Measurements from ENCODE around the gene MYO1B. TPM values are rescaled to one million over a fixed set of nuclear protein-coding genes. Genes with fewer than 3 reads are reported as not detected.

MYO1B gene
- total RNA-seq, 1 donor from 2014 or later, result 43.7 TPM

DNA sequence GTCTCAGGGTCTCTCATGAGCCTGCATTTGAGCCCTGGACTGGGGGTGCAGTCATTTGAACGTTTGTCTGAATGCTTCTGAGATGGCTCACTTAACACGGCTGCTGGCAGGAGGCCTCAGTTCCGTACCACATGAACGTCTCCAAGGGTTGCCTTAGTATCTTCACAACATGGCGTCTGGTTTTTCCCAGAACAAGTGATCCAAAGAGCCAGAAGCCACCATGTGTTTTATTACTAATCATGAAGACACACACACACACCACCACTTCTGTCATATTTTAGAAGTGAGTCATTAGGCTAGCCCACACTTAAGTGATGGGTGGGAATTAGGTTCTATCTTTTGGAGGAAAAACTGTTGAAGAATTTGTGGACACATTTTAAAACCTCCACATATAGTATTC, 15.0 kb upstream of the MYO1B start:
- Histone ChIP-seq H3K36me3 (no peaks in the 10 kb centered on the region), H3K27ac (no peak overlapping the region), H3K9me3 (no peaks in the 10 kb centered on the region), H3K4me1 (peaks cover 8% of the 10 kb centered on the region), H3K4me3 (no peak overlapping the region), H3K27me3 (no peaks in the 10 kb centered on the region)
- DNase-seq (ENCODE audit: extremely low spot score in 2 of 2), result no peak
- intact Hi-C loops (cut with DNase I), result loop anchor here (5.0 kb wide), 1 partner anchor 272 kb away; no protein-coding TSS in a partner anchor
- TF ChIP-seq, protein P1, sequence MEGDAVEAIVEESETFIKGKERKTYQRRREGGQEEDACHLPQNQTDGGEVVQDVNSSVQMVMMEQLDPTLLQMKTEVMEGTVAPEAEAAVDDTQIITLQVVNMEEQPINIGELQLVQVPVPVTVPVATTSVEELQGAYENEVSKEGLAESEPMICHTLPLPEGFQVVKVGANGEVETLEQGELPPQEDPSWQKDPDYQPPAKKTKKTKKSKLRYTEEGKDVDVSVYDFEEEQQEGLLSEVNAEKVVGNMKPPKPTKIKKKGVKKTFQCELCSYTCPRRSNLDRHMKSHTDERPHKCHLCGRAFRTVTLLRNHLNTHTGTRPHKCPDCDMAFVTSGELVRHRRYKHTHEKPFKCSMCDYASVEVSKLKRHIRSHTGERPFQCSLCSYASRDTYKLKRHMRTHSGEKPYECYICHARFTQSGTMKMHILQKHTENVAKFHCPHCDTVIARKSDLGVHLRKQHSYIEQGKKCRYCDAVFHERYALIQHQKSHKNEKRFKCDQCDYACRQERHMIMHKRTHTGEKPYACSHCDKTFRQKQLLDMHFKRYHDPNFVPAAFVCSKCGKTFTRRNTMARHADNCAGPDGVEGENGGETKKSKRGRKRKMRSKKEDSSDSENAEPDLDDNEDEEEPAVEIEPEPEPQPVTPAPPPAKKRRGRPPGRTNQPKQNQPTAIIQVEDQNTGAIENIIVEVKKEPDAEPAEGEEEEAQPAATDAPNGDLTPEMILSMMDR (IDR thresholded peaks at IDR 0.05), result no peak
- TF ChIP-seq POLR2AphosphoS5 (IDR thresholded peaks at IDR 0.05; ENCODE audit: insufficient read depth in 1 of 2, low read depth in 1 of 2), result no peak
- no peak for TF ChIP-seq POLR2A (IDR thresholded peaks at IDR 0.05)

DNA sequence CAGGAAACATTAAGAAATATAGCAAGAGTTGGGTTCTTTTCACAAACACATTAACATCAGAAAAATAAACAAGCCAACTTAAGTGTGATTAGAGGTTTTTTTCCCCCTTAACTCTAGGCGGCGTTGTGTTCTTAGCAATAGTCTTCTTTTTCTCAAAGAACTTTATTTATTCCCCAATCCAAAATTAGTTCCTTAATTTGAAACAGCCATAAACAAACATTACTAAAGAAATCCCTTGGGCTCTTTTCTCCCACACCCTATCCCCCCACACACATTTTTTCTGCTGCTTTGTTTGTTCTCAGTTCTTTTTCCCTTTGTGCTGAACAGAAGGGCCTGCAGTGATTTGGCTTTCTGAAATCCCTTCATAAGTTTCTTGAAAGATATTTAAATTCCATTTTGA, 13.2 kb upstream of the MYO1B start:
- peaks cover 8% of the 10 kb centered on the region for H3K4me1 ChIP-seq

DNA sequence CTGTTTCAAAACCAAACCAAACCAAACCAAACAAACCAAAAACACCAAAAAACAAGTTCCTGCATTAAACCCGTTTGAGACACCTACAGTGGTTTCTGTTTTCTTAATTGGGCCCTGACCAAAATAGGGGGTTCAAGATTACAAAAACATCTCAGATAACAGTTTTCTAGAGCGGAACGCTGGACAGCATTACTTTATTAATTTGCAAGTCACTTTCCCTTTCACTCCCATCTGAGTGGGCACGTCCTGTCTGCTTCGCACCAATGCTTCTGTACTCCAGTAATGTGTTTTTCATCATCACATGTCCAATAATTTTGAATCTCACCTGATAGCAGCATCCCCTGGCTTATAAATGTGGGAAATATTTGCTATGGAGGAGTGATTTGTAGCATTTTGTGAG, 11.7 kb upstream of the MYO1B start:
- Histone ChIP-seq H3K4me1 (peaks cover 8% of the 10 kb centered on the region), H3K9me3 (no peaks in the 10 kb centered on the region), H3K27ac (no peak overlapping the region), H3K4me3 (no peak overlapping the region), H3K36me3 (no peaks in the 10 kb centered on the region), H3K27me3 (no peaks in the 10 kb centered on the region)
- intact Hi-C loops (cut with DNase I), result loop anchor here (5.0 kb wide), 1 partner anchor 269 kb away; no protein-coding TSS in a partner anchor
- TF ChIP-seq POLR2AphosphoS5 (IDR thresholded peaks at IDR 0.05; ENCODE audit: insufficient read depth in 1 of 2, low read depth in 1 of 2), result no peak
- TF ChIP-seq POLR2A (IDR thresholded peaks at IDR 0.05), result no peak
- TF ChIP-seq, protein P1 (IDR thresholded peaks at IDR 0.05), result no peak
- no peak for DNase-seq (ENCODE audit: extremely low spot score in 2 of 2)

More for the DNA sequence above, 13.2 kb upstream of the MYO1B start:
- no peaks in the 10 kb centered on the region for H3K36me3 ChIP-seq
- no peaks in the 10 kb centered on the region for H3K9me3 ChIP-seq
- DNase-seq (ENCODE audit: extremely low spot score in 2 of 2), result no peak
- peak overlapping the region; percentile 58 for H3K27ac ChIP-seq
- TF ChIP-seq POLR2A (IDR thresholded peaks at IDR 0.05) (no peak), POLR2AphosphoS5 (IDR thresholded peaks at IDR 0.05; ENCODE audit: insufficient read depth in 1 of 2, low read depth in 1 of 2) (peak in 1 of 2 donors; percentile 25)
- TF ChIP-seq, protein P1 (IDR thresholded peaks at IDR 0.05), result peak in 2 of 3 experiments; percentile 29 to 38
- H3K4me3 ChIP-seq, result no peak overlapping the region
- intact Hi-C loops (cut with DNase I), result loop anchor here (5.0 kb wide), 1 partner anchor 270 kb away; no protein-coding TSS in a partner anchor
- no peaks in the 10 kb centered on the region for H3K27me3 ChIP-seq

DNA sequence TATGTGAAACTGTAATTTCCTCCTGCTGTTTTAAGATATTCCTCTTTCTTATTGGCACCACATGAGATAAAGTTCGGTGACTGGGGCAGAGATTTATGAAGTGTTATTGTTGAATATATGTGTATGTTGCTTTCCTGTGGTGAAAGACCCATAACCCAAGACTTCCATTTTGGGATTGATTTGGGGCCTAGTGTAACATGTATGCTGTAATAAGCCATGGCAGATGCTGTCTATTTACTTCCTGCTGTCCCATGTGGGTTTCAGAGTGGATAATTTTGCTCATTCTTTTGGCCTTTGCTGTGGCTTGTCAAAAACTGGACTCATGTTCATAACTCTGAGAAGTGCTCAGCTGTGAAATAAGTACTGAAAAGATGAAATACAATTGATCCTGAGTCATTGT, 10.8 kb upstream of the MYO1B start:
- no peaks in the 10 kb centered on the region for H3K27me3 ChIP-seq
- no peak overlapping the region for H3K4me3 ChIP-seq
- no peaks in the 10 kb centered on the region for H3K9me3 ChIP-seq
- TF ChIP-seq, protein P1 (IDR thresholded peaks at IDR 0.05), result no peak
- no peak for TF ChIP-seq POLR2AphosphoS5 (IDR thresholded peaks at IDR 0.05; ENCODE audit: insufficient read depth in 1 of 2, low read depth in 1 of 2)
- TF ChIP-seq POLR2A (IDR thresholded peaks at IDR 0.05), result no peak
- intact Hi-C loops (cut with DNase I), result loop anchor here (5.0 kb wide), 1 partner anchor 268 kb away; no protein-coding TSS in a partner anchor
- H3K36me3 ChIP-seq, result no peaks in the 10 kb centered on the region
- H3K27ac ChIP-seq, result no peak overlapping the region
- no peak for DNase-seq (ENCODE audit: extremely low spot score in 2 of 2)
- peaks cover 8% of the 10 kb centered on the region for H3K4me1 ChIP-seq

DNA sequence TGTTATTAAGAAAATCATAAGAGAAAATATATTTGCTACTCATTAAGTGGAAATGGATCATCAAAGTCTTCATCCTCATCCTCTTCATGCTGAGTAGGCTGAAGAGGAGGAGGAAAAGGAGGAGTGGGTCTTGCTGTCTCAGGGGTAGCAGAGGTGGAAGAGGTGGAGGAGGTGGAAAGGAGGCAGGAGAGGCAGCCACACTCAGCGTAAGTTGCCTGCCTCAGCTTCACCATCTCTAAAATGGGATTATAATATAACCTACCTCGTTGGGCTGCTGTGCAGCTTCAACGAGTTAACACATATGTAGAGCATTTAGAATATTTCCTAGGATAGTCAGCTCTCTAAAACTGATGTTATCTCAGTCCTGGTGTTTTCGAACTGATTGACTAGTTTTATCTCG, 4.3 kb upstream of the MYO1B start:
- no peaks in the 10 kb centered on the region for H3K9me3 ChIP-seq
- H3K4me3 ChIP-seq, result no peak overlapping the region
- no peak for DNase-seq (ENCODE audit: extremely low spot score in 2 of 2)
- intact Hi-C loops (cut with DNase I), result loop anchor here (10.0 kb wide), 1 partner anchor 124 kb away; no protein-coding TSS in a partner anchor
- TF ChIP-seq POLR2A (IDR thresholded peaks at IDR 0.05) (no peak), POLR2AphosphoS5 (IDR thresholded peaks at IDR 0.05; ENCODE audit: insufficient read depth in 1 of 2, low read depth in 1 of 2) (no peak)
- TF ChIP-seq, protein P1 (IDR thresholded peaks at IDR 0.05), result no peak
- H3K4me1 ChIP-seq, result no peaks in the 10 kb centered on the region
- H3K27me3 ChIP-seq, result no peaks in the 10 kb centered on the region
- H3K36me3 ChIP-seq, result no peaks in the 10 kb centered on the region
- H3K27ac ChIP-seq, result no peak overlapping the region

All from vagina (tissue), 2 donors.